Activated naive CD4-positive, alpha-beta T cell treated with anti-CD3 and anti-CD28 coated beads, Interleukin-2, amount 50 U/mL, for 24 hours (primary cell): ENCODE results near the gene MRPL55.

Source experiments
- H3K27ac Mint-ChIP-seq: one replicate; pipeline ENCODE4 v1.8.0; 2021; ENCODE audit warnings: mild to moderate bottlenecking, mixed read lengths
- H3K27me3 Mint-ChIP-seq: one replicate; pipeline ENCODE4 v1.8.0; 2021; ENCODE audit warnings: mixed read lengths
- H3K36me3 Mint-ChIP-seq: one replicate; pipeline ENCODE4 v1.8.0; 2021; ENCODE audit warnings: mixed read lengths
- H3K4me1 Mint-ChIP-seq: one replicate; pipeline ENCODE4 v1.8.0; 2021; ENCODE audit warnings: mixed read lengths
- H3K4me3 Mint-ChIP-seq: one replicate; pipeline ENCODE4 v1.8.0; 2021; ENCODE audit warnings: mild to moderate bottlenecking, mixed read lengths
- H3K9me3 Mint-ChIP-seq: one replicate; pipeline ENCODE4 v1.8.0; 2021; ENCODE audit warnings: mixed read lengths

MRPL55 gene

DNA sequence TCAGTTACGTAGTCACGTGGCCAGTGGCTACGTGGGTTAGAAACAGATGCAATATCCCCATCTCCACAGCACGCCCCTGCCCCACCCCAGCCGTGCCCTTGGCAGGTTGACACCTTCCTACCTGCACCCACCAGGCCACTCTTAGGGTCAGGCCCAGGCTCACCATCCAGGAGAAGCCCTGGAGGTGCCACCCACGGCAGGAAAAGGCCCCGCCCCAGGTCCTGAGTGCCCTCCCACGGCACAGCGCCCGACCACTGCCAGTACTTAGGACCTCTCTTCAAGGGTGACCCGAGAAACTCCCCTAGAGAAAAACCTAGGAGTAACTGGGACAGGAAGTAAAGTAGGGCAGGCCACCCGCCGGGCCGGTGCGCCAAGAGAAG lies 7.5 kb downstream of the MRPL55 start:
- no peaks in the 10 kb centered on the region for H3K9me3 Mint-ChIP-seq
- peaks cover 2% of the 10 kb centered on the region for H3K36me3 Mint-ChIP-seq
- no peaks in the 10 kb centered on the region for H3K27me3 Mint-ChIP-seq
- no peak overlapping the region for H3K27ac Mint-ChIP-seq
- peak overlapping the region; percentile 62 for H3K4me3 Mint-ChIP-seq
- H3K4me1 Mint-ChIP-seq, result peaks cover 24% of the 10 kb centered on the region

DNA sequence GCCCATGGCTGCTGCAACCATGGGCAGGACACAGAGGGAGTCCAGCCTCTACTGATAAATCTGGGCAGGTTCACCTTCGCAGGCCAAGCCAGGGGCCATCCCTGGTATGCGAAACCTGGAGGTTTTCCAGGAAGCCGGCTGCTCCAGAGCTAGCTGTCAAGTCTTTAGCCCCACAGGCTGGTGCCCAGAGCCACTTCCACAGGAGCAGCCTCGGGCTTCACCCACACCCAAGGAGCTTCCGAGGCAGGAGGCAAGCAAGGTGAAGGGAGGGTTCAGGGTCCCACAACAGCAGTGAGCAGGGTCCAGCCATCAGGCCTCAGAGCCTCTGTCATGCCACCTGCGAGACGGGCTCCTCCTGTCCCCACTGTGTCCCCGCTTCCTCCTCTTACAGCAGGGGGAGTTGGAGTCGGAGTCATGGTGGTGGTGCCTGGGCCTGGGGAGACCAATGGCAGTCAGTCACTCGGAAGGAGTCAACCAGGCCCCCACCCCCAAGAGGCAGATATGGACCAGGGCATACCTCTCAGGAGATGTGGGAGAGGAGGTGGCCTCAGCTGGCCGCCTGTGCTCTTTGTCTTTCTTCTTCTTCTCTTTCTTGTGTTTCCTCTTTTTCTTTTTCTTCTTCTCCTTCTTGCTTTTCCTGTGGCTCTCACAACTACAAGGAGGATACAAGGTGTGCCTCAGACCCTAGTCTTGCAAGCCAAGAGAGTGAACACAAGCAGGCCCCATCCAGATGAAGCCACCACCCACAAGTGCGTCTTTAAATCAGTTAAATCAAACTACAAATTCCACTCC lies 8.1 kb downstream of the MRPL55 start:
- peaks cover 25% of the 10 kb centered on the region for H3K4me1 Mint-ChIP-seq
- H3K9me3 Mint-ChIP-seq, result no peaks in the 10 kb centered on the region
- peaks cover 2% of the 10 kb centered on the region for H3K36me3 Mint-ChIP-seq
- H3K4me3 Mint-ChIP-seq, result peak overlapping the region; percentile 62
- peak overlapping the region; percentile 41 for H3K27ac Mint-ChIP-seq
- no peaks in the 10 kb centered on the region for H3K27me3 Mint-ChIP-seq

DNA sequence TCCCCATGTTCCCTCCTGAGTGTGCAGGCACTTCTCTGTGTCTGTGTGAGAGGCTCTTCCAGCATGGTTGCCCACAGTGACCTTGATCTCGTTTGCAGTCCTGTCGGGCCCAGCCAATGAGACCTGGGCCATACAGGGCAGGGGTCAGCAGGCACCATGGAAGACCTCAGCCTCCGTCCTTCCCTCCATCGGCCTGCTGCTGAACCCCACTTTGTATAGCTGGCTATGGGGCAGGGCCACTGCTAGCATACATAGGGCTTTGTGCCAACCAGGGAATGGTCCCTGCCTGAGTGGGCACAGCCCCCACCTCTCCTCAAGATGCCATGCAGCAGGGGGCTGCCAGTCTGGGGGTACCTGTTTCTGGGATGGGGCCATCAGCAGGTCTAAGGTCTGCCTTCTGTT lies 9.8 kb downstream of the MRPL55 start:
- peaks cover 15% of the 10 kb centered on the region for H3K36me3 Mint-ChIP-seq
- no peaks in the 10 kb centered on the region for H3K27me3 Mint-ChIP-seq
- H3K27ac Mint-ChIP-seq, result peak overlapping the region; percentile 1
- peaks cover 36% of the 10 kb centered on the region for H3K4me1 Mint-ChIP-seq
- H3K9me3 Mint-ChIP-seq, result peaks cover 5% of the 10 kb centered on the region
- H3K4me3 Mint-ChIP-seq, result no peak overlapping the region

GRCh38 chr1:228098323-228098931 lies 10.7 kb downstream of the MRPL55 start:
- Mint-ChIP-seq H3K27ac (no peak overlapping the region), H3K36me3 (peaks cover 17% of the 10 kb centered on the region), H3K4me3 (no peak overlapping the region), H3K27me3 (no peaks in the 10 kb centered on the region), H3K4me1 (peaks cover 31% of the 10 kb centered on the region), H3K9me3 (peaks cover 5% of the 10 kb centered on the region)

DNA sequence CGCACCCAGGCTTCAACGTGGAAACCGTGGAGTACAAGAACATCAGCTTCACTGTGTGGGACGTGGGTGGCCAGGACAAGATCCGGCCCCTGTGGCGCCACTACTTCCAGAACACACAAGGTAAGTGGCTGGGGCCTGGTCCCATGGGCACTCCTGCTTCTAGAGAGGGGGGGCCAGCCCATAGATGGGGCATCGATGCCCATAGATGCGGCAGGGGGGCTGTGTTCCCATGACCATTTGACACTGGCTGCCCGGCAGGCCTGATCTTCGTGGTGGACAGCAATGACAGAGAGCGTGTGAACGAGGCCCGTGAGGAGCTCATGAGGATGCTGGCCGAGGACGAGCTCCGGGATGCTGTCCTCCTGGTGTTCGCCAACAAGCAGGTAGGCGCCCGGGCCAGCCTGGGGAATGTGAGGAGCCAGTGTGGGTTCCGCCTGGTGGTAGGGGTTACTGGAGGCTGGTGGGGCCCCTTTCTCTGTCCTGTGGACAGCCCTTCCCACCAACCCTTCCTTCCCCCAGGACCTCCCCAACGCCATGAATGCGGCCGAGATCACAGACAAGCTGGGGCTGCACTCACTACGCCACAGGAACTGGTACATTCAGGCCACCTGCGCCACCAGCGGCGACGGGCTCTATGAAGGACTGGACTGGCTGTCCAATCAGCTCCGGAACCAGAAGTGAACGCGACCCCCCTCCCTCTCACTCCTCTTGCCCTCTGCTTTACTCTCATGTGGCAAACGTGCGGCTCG lies 11.6 kb downstream of the MRPL55 start:
- H3K36me3 Mint-ChIP-seq, result peaks cover 17% of the 10 kb centered on the region
- peaks cover 31% of the 10 kb centered on the region for H3K4me1 Mint-ChIP-seq
- H3K4me3 Mint-ChIP-seq, result no peak overlapping the region
- H3K27ac Mint-ChIP-seq, result no peak overlapping the region
- H3K9me3 Mint-ChIP-seq, result peaks cover 5% of the 10 kb centered on the region
- H3K27me3 Mint-ChIP-seq, result no peaks in the 10 kb centered on the region

DNA sequence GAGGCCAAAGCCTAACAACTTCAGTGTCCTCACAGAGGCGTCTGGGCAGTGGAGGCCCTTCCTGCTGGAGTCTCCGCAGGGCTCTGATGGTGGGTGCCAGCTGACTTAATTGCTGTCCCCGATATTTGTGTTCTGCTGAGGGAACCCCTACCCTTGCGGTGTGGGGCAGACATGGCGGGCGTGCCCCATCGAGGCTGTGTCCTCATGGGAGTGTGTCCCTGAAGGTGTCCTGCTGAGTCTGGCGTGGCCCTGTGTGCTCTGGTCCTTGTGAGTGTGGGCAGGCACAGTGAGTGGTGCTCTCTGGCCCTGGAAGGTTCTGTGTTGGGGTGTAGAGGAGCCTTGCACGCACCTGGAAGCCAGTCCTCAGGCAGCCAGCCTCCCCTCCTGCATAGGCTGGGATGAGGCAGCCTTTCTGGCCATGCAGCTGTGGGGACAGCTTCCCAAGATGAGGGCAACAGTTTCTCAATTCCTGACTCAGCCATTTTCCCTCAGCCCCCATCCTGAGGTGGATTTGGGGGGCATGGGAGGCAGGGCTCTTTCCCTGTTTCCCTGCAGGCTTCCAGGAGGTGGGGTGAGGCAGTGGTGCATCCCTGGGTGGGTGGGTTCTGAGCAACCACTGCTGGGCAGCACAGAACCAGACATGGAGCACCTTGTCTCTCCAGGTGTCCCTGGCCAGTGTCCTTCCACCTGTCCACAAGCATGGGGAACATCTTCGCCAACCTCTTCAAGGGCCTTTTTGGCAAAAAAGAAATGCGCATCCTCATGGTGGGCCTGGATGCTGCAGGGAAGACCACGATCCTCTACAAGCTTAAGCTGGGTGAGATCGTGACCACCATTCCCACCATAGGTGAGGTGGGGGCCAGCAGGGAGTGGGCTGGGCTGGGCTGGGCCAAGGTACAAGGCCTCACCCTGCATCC lies 12.4 kb downstream of the MRPL55 start:
- H3K9me3 Mint-ChIP-seq, result peaks cover 5% of the 10 kb centered on the region
- H3K4me1 Mint-ChIP-seq, result peaks cover 39% of the 10 kb centered on the region
- no peaks in the 10 kb centered on the region for H3K27me3 Mint-ChIP-seq
- H3K36me3 Mint-ChIP-seq, result peaks cover 17% of the 10 kb centered on the region
- no peak overlapping the region for H3K27ac Mint-ChIP-seq
- no peak overlapping the region for H3K4me3 Mint-ChIP-seq

DNA sequence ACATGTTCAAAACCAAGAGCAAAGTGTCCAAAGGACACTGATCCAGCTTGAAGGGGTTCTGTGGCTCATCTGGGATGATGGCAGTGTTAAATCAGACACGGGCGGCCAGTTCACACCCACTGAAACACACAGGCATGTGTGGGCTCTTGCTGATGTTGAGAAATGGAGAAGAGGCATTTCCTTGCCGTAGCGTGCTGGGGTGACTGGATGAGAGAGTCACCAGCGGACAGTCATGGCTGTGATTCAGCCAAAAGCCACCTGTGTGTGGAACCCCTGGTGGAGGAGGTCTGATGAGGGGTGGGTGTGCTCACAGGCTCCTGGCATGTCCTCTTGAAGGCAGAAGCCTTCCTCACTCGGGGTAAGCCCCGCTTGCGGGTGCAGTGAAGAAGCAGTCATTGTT lies 13.2 kb downstream of the MRPL55 start:
- Mint-ChIP-seq H3K36me3 (peaks cover 17% of the 10 kb centered on the region), H3K4me3 (no peak overlapping the region), H3K27me3 (no peaks in the 10 kb centered on the region), H3K27ac (no peak overlapping the region), H3K4me1 (peaks cover 41% of the 10 kb centered on the region), H3K9me3 (peaks cover 5% of the 10 kb centered on the region)

DNA sequence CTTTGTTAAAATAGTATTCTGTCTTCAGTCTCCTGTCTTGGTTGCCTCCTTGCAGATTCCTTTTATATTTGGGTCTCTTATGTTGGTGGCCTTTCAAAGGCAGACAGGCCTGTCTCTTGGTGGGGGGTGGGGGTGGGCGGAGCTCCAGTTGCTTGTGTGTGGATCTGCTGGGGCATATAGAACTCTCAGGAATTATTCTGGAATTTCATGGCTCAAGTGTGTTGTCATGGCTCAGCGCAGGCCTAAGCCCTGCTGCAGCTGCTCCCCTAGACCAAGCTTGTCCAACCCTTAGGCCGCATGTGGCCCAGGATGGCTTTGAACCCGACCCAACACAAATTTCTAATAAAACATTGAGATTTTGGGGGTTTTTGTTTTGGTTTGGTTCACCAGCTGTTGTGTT lies 13.9 kb downstream of the MRPL55 start:
- Mint-ChIP-seq H3K4me1 (peaks cover 48% of the 10 kb centered on the region), H3K27ac (no peak overlapping the region), H3K4me3 (peak overlapping the region; percentile 34), H3K9me3 (peaks cover 5% of the 10 kb centered on the region), H3K36me3 (peaks cover 17% of the 10 kb centered on the region), H3K27me3 (no peaks in the 10 kb centered on the region)

DNA sequence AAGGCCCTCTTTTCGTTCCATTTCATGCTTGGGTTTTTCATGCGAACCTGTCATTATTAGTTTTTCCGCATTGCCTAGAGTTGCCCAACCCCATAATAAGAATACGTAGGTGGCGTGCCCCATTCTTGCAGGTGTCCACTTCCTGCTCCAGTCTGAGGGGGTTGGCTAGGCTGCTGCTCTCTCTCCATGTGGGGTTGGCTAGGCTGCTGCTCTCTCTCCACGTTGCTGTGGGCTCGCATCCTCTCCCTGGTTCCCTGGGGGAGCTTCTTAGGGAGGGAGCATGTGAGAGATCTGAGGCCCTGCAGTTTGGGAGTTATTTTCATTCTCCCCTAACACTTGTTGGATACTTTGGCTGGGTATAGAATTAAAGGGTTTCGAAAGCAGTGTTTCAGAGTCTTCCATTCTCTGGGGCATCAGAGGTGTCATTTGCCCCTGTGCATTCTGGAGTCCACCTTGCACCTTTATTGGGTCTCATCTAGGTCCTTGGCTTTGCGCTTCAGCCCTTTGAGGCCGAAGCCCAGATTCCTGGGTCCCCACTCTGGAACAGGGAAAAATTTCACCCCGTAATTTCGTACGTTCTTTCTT lies 14.6 kb downstream of the MRPL55 start:
- peaks cover 54% of the 10 kb centered on the region for H3K4me1 Mint-ChIP-seq
- H3K27ac Mint-ChIP-seq, result no peak overlapping the region
- peaks cover 5% of the 10 kb centered on the region for H3K9me3 Mint-ChIP-seq

GRCh38 chr1:228093050-228093906 lies 15.8 kb downstream of the MRPL55 start:
- Mint-ChIP-seq H3K27ac (peak overlapping the region; percentile 17), H3K9me3 (peaks cover 5% of the 10 kb centered on the region), H3K36me3 (peaks cover 15% of the 10 kb centered on the region), H3K4me3 (no peak overlapping the region), H3K4me1 (peaks cover 59% of the 10 kb centered on the region), H3K27me3 (no peaks in the 10 kb centered on the region)

More for the DNA sequence above, 14.6 kb downstream of the MRPL55 start:
- H3K4me3 Mint-ChIP-seq, result peak overlapping the region; percentile 34
- H3K36me3 Mint-ChIP-seq, result peaks cover 17% of the 10 kb centered on the region
- no peaks in the 10 kb centered on the region for H3K27me3 Mint-ChIP-seq

GRCh38 chr1:228092342-228093049 lies 16.6 kb downstream of the MRPL55 start:
- Mint-ChIP-seq H3K4me1 (peaks cover 67% of the 10 kb centered on the region), H3K9me3 (peaks cover 5% of the 10 kb centered on the region), H3K36me3 (peaks cover 15% of the 10 kb centered on the region), H3K27ac (no peak overlapping the region), H3K4me3 (no peak overlapping the region), H3K27me3 (no peaks in the 10 kb centered on the region)

- Mint-ChIP-seq H3K4me1 (peaks cover 78% of the 10 kb centered on the region), H3K27me3 (no peaks in the 10 kb centered on the region), H3K4me3 (no peak overlapping the region), H3K9me3 (peaks cover 5% of the 10 kb centered on the region), H3K27ac (peak overlapping the region; percentile 30), H3K36me3 (peaks cover 15% of the 10 kb centered on the region)
Measured at GRCh38 chr1:228091084-228091483, 18.0 kb downstream of the MRPL55 start.

- Mint-ChIP-seq H3K27me3 (no peaks in the 10 kb centered on the region), H3K4me1 (peaks cover 78% of the 10 kb centered on the region), H3K9me3 (peaks cover 5% of the 10 kb centered on the region), H3K27ac (peak overlapping the region; percentile 51), H3K36me3 (peaks cover 12% of the 10 kb centered on the region), H3K4me3 (peak overlapping the region; percentile 80)
Measured at GRCh38 chr1:228090613-228091081, 18.5 kb downstream of the MRPL55 start.
